Esophagus squamous epithelium (tissue), 4 donors: ENCODE results near the gene ATF1.

Experiments used
- CTCF ChIP-seq, 6 experiments: fragments of 450-650 bp in 4 of 6; fragments of 200-600 bp in 2 of 6; sonication (generic) in 2 of 6; IDR thresholded peaks; one replicate each; pipeline ENCODE4 v1.5.1; 2016 to 2019; ENCODE audit warnings: antibody characterized with exemption in 6 of 6, mild to moderate bottlenecking in 4 of 6, moderate library complexity in 4 of 6
- POLR2A ChIP-seq, 4 donors: fragments of 450-650 bp; IDR thresholded peaks; one replicate each; pipeline ENCODE4 v1.6.1; 2017; ENCODE audit warnings: antibody characterized with exemption in 4 of 4, mild to moderate bottlenecking in 4 of 4, moderate library complexity in 3 of 4

GRCh38 chr12:50839042-50839441 lies 75.1 kb downstream of the ATF1 start:
- TF ChIP-seq CTCF (IDR thresholded peaks at IDR 0.05), result no peak
- TF ChIP-seq POLR2A (IDR thresholded peaks at IDR 0.05), result no peak
